Caco-2 (cell line): ENCODE data around the gene MAPT. TPM values are rescaled to one million over a fixed set of nuclear protein-coding genes. Genes with fewer than 3 reads are reported as not detected.
A peak's percentile ranks its signal among the peaks of the same experiment; 100 is the strongest.

Experiments
- BruUV-seq: library from RNA; stranded (reverse); fragments of 400-500 nt; replicated peaks from 2 replicates; lab custom pipeline; 2021; lab: Mats Ljungman, UMichigan
- CTCF ChIA-PET: fragments of 300-600 bp; sonication (Branson Sonifier 250); formaldehyde crosslinking; loops from one replicate; lab custom pipeline; 2022; ENCODE audit warnings: antibody characterized with exemption; lab: Charles Lee
- POLR2A ChIA-PET: fragments of 300-600 bp; sonication (Branson Sonifier 250); formaldehyde crosslinking; loops from one replicate; lab custom pipeline; 2022; ENCODE audit warnings: antibody characterized with exemption; lab: Charles Lee
- DNase-seq, 2 experiments: peaks; one replicate each; pipeline versions ENCODE4 v3.0.0 to v3.0.0-alpha.2; 2020 to 2022
- H3K27me3 ChIP-seq: replicated peaks from 2 replicates; pipeline ENCODE4 v1.6.0; 2011; ENCODE audit warnings: low read length; ENCODE audit not compliant: control insufficient read depth, insufficient read depth
- H3K36me3 ChIP-seq: 2 replicates; pipeline ENCODE4 v1.5.1; 2011; ENCODE audit warnings: low read length; ENCODE audit not compliant: control insufficient read depth, insufficient read depth
- H3K4me1 ChIP-seq: fragments of 250-450 bp; sonication (Bioruptor Pico); 2 replicates; pipeline ENCODE4 v1.5.1; 2020; ENCODE audit warnings: mild to moderate bottlenecking
- H3K4me3 ChIP-seq: 2 replicates; pipeline ENCODE4 v1.5.1; 2011; ENCODE audit warnings: low read depth, mild to moderate bottlenecking, control low read depth, low read length
- H3K9me3 ChIP-seq: fragments of 250-450 bp; sonication (Bioruptor Pico); 2 replicates; pipeline ENCODE4 v1.5.1; 2020; ENCODE audit warnings: mild to moderate bottlenecking, moderate library complexity
- H3K27ac Mint-ChIP-seq: one replicate; pipeline ENCODE4 v1.8.0; 2022; ENCODE audit warnings: mixed read lengths; ENCODE audit not compliant: unreplicated experiment
- H3K27me3 Mint-ChIP-seq: one replicate; pipeline ENCODE4 v1.8.0; 2022; ENCODE audit warnings: mixed read lengths; ENCODE audit not compliant: insufficient read depth, unreplicated experiment
- H3K36me3 Mint-ChIP-seq: one replicate; pipeline ENCODE4 v1.8.0; 2022; ENCODE audit warnings: mild to moderate bottlenecking, mixed read lengths; ENCODE audit not compliant: insufficient read depth, unreplicated experiment
- H3K4me1 Mint-ChIP-seq: one replicate; pipeline ENCODE4 v1.8.0; 2022; ENCODE audit warnings: low read depth, mixed read lengths; ENCODE audit not compliant: unreplicated experiment
- H3K4me3 Mint-ChIP-seq: one replicate; pipeline ENCODE4 v1.8.0; 2022; ENCODE audit warnings: mild to moderate bottlenecking, moderate library complexity, mixed read lengths; ENCODE audit not compliant: unreplicated experiment
- H3K9me3 Mint-ChIP-seq: one replicate; pipeline ENCODE4 v1.8.0; 2022; ENCODE audit warnings: mixed read lengths; ENCODE audit not compliant: unreplicated experiment
- CTCF ChIP-seq, 2 experiments: fragments of 200-600 bp in 1 of 2; IDR thresholded peaks; 1 replicate in 1 of 2; 2 replicates in 1 of 2; pipeline versions ENCODE4 v1.5.1 to v1.8.0; 2011 to 2022; ENCODE audit warnings: antibody characterized with exemption in 1 of 2, control low read depth in 1 of 2, inconsistent platforms in 1 of 2, low read depth in 1 of 2, low read length in 1 of 2, mild to moderate bottlenecking in 1 of 2, moderate library complexity in 1 of 2; ENCODE audit not compliant: insufficient read depth in 1 of 2, severe bottlenecking in 1 of 2, unreplicated experiment in 1 of 2
- intact Hi-C: fragments of 100-400 bp; cut with micrococcal nuclease; formaldehyde crosslinking; loops from one replicate; pipeline ENCODE4 v1.10.0; 2022; ENCODE audit not compliant: unreplicated experiment
- total RNA-seq: library from RNA; stranded (reverse); gene quantifications from 2 replicates; pipeline ENCODE4 v1.2.3, GENCODE V29; 2022

MAPT gene
- total RNA-seq, 1 experiment from 2014 or later, result 0.95 TPM

- CTCF ChIA-PET, result interaction anchor here (0.5 to 0.8 kb wide), 2 partner anchors 130 to 150 kb away, joined by 3 read pairs; partner anchors contain the start of gene KANSL1
- Mint-ChIP-seq H3K27me3 (no peaks in the 10 kb centered on the region), H3K4me3 (no peak overlapping the region), H3K4me1 (peaks cover 9% of the 10 kb centered on the region), H3K27ac (no peak overlapping the region), H3K36me3 (peaks cover 83% of the 10 kb centered on the region), H3K9me3 (no peaks in the 10 kb centered on the region)
- Histone ChIP-seq H3K4me3 (no peak overlapping the region), H3K4me1 (peaks cover 6% of the 10 kb centered on the region; the same call in 1 of the 2 replicates), H3K27me3 (no peaks in the 10 kb centered on the region), H3K36me3 (peaks cover 4% of the 10 kb centered on the region), H3K9me3 (no peaks in the 10 kb centered on the region)
- TF ChIP-seq CTCF (IDR thresholded peaks at IDR 0.05; ENCODE audit: insufficient read depth in 1 of 2, low read depth in 1 of 2, low read length in 1 of 2, severe bottlenecking in 1 of 2, unreplicated experiment in 1 of 2), result no peak
- no peak for DNase-seq
- POLR2A ChIA-PET, result no interaction called here
- BruUV-seq, result no TSS peak
- intact Hi-C loops, result no loop called here
These were observed 168.9 kb downstream of the MAPT start for GRCh38 chr17:46063241-46063640.

GRCh38 chr17:46064460-46064859 is 170.1 kb downstream of the MAPT start:
- DNase-seq, result no peak
- Mint-ChIP-seq H3K27me3 (no peaks in the 10 kb centered on the region), H3K4me3 (no peak overlapping the region), H3K4me1 (peaks cover 9% of the 10 kb centered on the region), H3K36me3 (peaks cover 78% of the 10 kb centered on the region), H3K27ac (peak overlapping the region; percentile 32), H3K9me3 (no peaks in the 10 kb centered on the region)
- Histone ChIP-seq H3K4me3 (no peak overlapping the region), H3K36me3 (0 out of 2 replicates have a peak, but pooled peaks cover 4% of the 10 kb centered on the region), H3K4me1 (peaks cover 6% of the 10 kb centered on the region; the same call in 1 of the 2 replicates), H3K9me3 (no peaks in the 10 kb centered on the region), H3K27me3 (no peaks in the 10 kb centered on the region)
- no TSS peak for BruUV-seq
- ChIA-PET CTCF (interaction anchor here (0.8 kb wide), 1 partner anchor 32 kb away, joined by 3 read pairs; no protein-coding TSS in a partner anchor), POLR2A (no interaction called here)
- intact Hi-C loops, result no loop called here
- no peak for TF ChIP-seq CTCF (IDR thresholded peaks at IDR 0.05; ENCODE audit: insufficient read depth in 1 of 2, low read depth in 1 of 2, low read length in 1 of 2, severe bottlenecking in 1 of 2, unreplicated experiment in 1 of 2)

- intact Hi-C loops, result no loop called here
These were observed 177.4 kb downstream of the MAPT start for GRCh38 chr17:46071796-46072195.

More at GRCh38 chr17:46071796-46072195, 177.4 kb downstream of the MAPT start:
- no peak for DNase-seq
- Histone ChIP-seq H3K9me3 (no peaks in the 10 kb centered on the region), H3K27me3 (no peaks in the 10 kb centered on the region), H3K4me1 (peaks cover 40% of the 10 kb centered on the region), H3K4me3 (no peak overlapping the region), H3K36me3 (0 out of 2 replicates have a peak, but pooled peaks cover 2% of the 10 kb centered on the region)
- peaks cover 30% of the 10 kb centered on the region for H3K4me1 Mint-ChIP-seq
- H3K27ac Mint-ChIP-seq, result peak overlapping the region; percentile 92
- no peaks in the 10 kb centered on the region for H3K27me3 Mint-ChIP-seq
- no TSS peak for BruUV-seq
- ChIA-PET POLR2A (interaction anchor here (0.6 kb wide), 1 partner anchor 1109 kb away, joined by 10 read pairs; no protein-coding TSS in a partner anchor), CTCF (no interaction called here)
- no peaks in the 10 kb centered on the region for H3K9me3 Mint-ChIP-seq
- no peak overlapping the region for H3K4me3 Mint-ChIP-seq
- peaks cover 66% of the 10 kb centered on the region for H3K36me3 Mint-ChIP-seq
- no peak for TF ChIP-seq CTCF (IDR thresholded peaks at IDR 0.05; ENCODE audit: insufficient read depth in 1 of 2, low read depth in 1 of 2, low read length in 1 of 2, severe bottlenecking in 1 of 2, unreplicated experiment in 1 of 2)
